Left renal cortex interstitium (tissue), 4 donors: ENCODE data around the gene MGAT5. TPM values are rescaled to one million over a fixed set of nuclear protein-coding genes. Genes with fewer than 3 reads are reported as not detected.

Source experiments
- DNase-seq, 4 donors: peaks; one replicate each; pipeline ENCODE4 v3.0.0-alpha.2; 2013; ENCODE audit warnings: low read depth in 4 of 4, low spot score in 2 of 4, missing footprints in 1 of 4
- polyA plus RNA-seq, 4 donors: library from polyadenylated mRNA; unstranded; fragments of 120-200 nt; gene quantifications; one replicate each; pipeline ENCODE4 v1.2.1, GENCODE V29; 2013; ENCODE audit not compliant: insufficient read length in 4 of 4

The MGAT5 gene
- polyA plus RNA-seq, 4 donors: 42.8 to 48.9 (median 45.8) TPM

GRCh38 chr2:134389381-134389780 is 135.5 kb downstream of the MGAT5 start:
- DNase-seq: no peak

- DNase-seq: no peak
These were observed 137.9 kb downstream of the MGAT5 start for GRCh38 chr2:134391751-134392160.

GRCh38 chr2:134392442-134393074 is 138.7 kb downstream of the MGAT5 start:
- DNase-seq: no peak

GRCh38 chr2:134393075-134393461 is 139.2 kb downstream of the MGAT5 start:
- no peak for DNase-seq

- DNase-seq: no peak
These were observed 141.9 kb downstream of the MGAT5 start for GRCh38 chr2:134395779-134396178.

GRCh38 chr2:134396493-134396892 is 142.6 kb downstream of the MGAT5 start:
- DNase-seq: no peak

GRCh38 chr2:134397146-134397896 is 143.4 kb downstream of the MGAT5 start:
- DNase-seq: no peak

GRCh38 chr2:134398300-134398699 is 144.4 kb downstream of the MGAT5 start:
- no peak for DNase-seq

- no peak for DNase-seq
These were observed 145.2 kb downstream of the MGAT5 start for GRCh38 chr2:134399096-134399495.

GRCh38 chr2:134401081-134401497 is 147.2 kb downstream of the MGAT5 start:
- DNase-seq: no peak

GRCh38 chr2:134401789-134402188 is 147.9 kb downstream of the MGAT5 start:
- no peak for DNase-seq

GRCh38 chr2:134402410-134402809 is 148.5 kb downstream of the MGAT5 start:
- no peak for DNase-seq

GRCh38 chr2:134405611-134406081 is 151.8 kb downstream of the MGAT5 start:
- no peak for DNase-seq

- DNase-seq: no peak
These were observed 152.4 kb downstream of the MGAT5 start for GRCh38 chr2:134406311-134406710.

- no peak for DNase-seq
These were observed 152.9 kb downstream of the MGAT5 start for GRCh38 chr2:134406736-134407135.

- DNase-seq: no peak
These were observed 153.4 kb downstream of the MGAT5 start for GRCh38 chr2:134407154-134407890.

- DNase-seq: no peak
These were observed 154.5 kb downstream of the MGAT5 start for GRCh38 chr2:134408386-134408785.

GRCh38 chr2:134408791-134409190 is 154.9 kb downstream of the MGAT5 start:
- no peak for DNase-seq

GRCh38 chr2:134410006-134410405 is 156.1 kb downstream of the MGAT5 start:
- DNase-seq: no peak

- DNase-seq: no peak
These were observed 157.0 kb downstream of the MGAT5 start for GRCh38 chr2:134410831-134411231.

- DNase-seq: no peak
These were observed 157.5 kb downstream of the MGAT5 start for GRCh38 chr2:134411279-134411827.
